DND-41 (cell line): ENCODE data around the gene SUN1.
"Not testable (repeated sequence)": the region's sequence is repeated elsewhere in the genome, so short reads cannot be mapped to it uniquely, and the experiment has no call there.

Experiments
- ATAC-seq: fragments of 200-7000 bp; cut with Tn5 transposase; 3 replicates; pipeline ENCODE4 v1.9.1; 2021; ENCODE audit warnings: low read depth; ENCODE audit not compliant: insufficient read depth
- DNase-seq: peaks from one replicate; pipeline ENCODE4 v3.0.0-alpha.2; 2020
- H2AFZ ChIP-seq: 2 replicates; pipeline ENCODE4 v1.6.0; 2012; ENCODE audit warnings: low read depth, low read length
- H3K27ac ChIP-seq: 2 replicates; pipeline ENCODE4 v1.5.1; 2012; ENCODE audit warnings: low read length, inconsistent platforms
- H3K27me3 ChIP-seq: fragments of 200-600 bp; sonication (generic); 2 replicates; pipeline ENCODE4 v1.6.0; 2012; ENCODE audit warnings: low read length, mild to moderate bottlenecking, inconsistent platforms; ENCODE audit not compliant: insufficient read depth, poor library complexity
- H3K36me3 ChIP-seq: 2 replicates; pipeline ENCODE4 v1.5.1; 2012; ENCODE audit warnings: low read length, inconsistent platforms; ENCODE audit not compliant: insufficient read depth
- H3K4me1 ChIP-seq: 2 replicates; pipeline ENCODE4 v1.5.1; 2012; ENCODE audit warnings: mild to moderate bottlenecking, low read length; ENCODE audit not compliant: insufficient read depth
- H3K4me2 ChIP-seq: 2 replicates; pipeline ENCODE4 v1.6.0; 2012; ENCODE audit warnings: mild to moderate bottlenecking, moderate library complexity, low read length, inconsistent platforms; ENCODE audit not compliant: insufficient read depth
- H3K4me3 ChIP-seq, 2 experiments: fragments of 200-600 bp in 1 of 2; shearing (Covaris generic) in 1 of 2; 2 replicates each; pipeline ENCODE4 v1.5.1; 2012 to 2016; ENCODE audit warnings: inconsistent platforms in 2 of 2, low read length in 2 of 2, mild to moderate bottlenecking in 2 of 2, low read depth in 1 of 2, moderate library complexity in 1 of 2
- H3K79me2 ChIP-seq: 2 replicates; pipeline ENCODE4 v1.6.0; 2012; ENCODE audit warnings: low read length, inconsistent platforms; ENCODE audit not compliant: insufficient read depth
- H3K9ac ChIP-seq: 2 replicates; pipeline ENCODE4 v1.6.0; 2012; ENCODE audit warnings: low read depth, mild to moderate bottlenecking, inconsistent platforms, low read length, moderate library complexity
- H3K9me3 ChIP-seq: 2 replicates; pipeline ENCODE4 v1.5.1; 2012; ENCODE audit warnings: low read length, moderate library complexity, mild to moderate bottlenecking, inconsistent platforms; ENCODE audit not compliant: insufficient read depth, severe bottlenecking
- H4K20me1 ChIP-seq: 2 replicates; pipeline ENCODE4 v1.6.0; 2012; ENCODE audit warnings: low read length; ENCODE audit not compliant: insufficient read depth
- EZH2 ChIP-seq: IDR thresholded peaks from 3 replicates; pipeline ENCODE4 v1.6.1; 2012; ENCODE audit warnings: borderline replicate concordance, low read depth, mild to moderate bottlenecking, moderate library complexity, low read length, inconsistent platforms; ENCODE audit not compliant: severe bottlenecking
- TF ChIP-seq, protein P1 (sequence below): IDR thresholded peaks from 2 replicates; pipeline ENCODE4 v1.5.1; 2012; ENCODE audit warnings: borderline replicate concordance, low read length, moderate library complexity, mild to moderate bottlenecking; ENCODE audit not compliant: poor library complexity, severe bottlenecking; ENCODE audit errors: extremely low read depth

SUN1 gene

DNA sequence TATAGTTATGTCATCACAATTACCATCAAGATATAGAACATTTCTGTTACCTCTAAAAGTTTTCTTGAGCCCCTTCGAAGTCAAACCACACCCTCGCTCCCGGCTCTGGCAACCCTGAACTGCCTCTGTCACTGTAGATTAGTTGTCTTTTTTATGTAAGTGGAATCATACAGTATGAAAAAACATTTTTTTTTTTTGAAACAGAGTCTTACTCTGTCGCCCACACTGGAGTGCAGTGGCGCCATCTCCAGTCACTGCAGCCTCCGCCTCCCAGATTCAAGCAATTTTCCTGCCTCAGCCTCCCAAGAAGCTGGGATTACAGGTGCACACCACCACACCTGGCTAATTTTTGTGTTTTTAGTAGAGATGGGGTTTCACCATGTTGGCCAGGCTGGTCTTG is 30.9 kb upstream of the SUN1 start:
- not testable (repeated sequence) for H3K9ac ChIP-seq, H3K4me3 ChIP-seq, H4K20me1 ChIP-seq, H3K79me2 ChIP-seq, H3K36me3 ChIP-seq, DNase-seq, H3K4me1 ChIP-seq, H2AFZ ChIP-seq, H3K9me3 ChIP-seq, H3K4me2 ChIP-seq, H3K27me3 ChIP-seq, ATAC-seq, H3K27ac ChIP-seq
- TF ChIP-seq, protein P1, sequence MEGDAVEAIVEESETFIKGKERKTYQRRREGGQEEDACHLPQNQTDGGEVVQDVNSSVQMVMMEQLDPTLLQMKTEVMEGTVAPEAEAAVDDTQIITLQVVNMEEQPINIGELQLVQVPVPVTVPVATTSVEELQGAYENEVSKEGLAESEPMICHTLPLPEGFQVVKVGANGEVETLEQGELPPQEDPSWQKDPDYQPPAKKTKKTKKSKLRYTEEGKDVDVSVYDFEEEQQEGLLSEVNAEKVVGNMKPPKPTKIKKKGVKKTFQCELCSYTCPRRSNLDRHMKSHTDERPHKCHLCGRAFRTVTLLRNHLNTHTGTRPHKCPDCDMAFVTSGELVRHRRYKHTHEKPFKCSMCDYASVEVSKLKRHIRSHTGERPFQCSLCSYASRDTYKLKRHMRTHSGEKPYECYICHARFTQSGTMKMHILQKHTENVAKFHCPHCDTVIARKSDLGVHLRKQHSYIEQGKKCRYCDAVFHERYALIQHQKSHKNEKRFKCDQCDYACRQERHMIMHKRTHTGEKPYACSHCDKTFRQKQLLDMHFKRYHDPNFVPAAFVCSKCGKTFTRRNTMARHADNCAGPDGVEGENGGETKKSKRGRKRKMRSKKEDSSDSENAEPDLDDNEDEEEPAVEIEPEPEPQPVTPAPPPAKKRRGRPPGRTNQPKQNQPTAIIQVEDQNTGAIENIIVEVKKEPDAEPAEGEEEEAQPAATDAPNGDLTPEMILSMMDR: peak; percentile 15

DNA sequence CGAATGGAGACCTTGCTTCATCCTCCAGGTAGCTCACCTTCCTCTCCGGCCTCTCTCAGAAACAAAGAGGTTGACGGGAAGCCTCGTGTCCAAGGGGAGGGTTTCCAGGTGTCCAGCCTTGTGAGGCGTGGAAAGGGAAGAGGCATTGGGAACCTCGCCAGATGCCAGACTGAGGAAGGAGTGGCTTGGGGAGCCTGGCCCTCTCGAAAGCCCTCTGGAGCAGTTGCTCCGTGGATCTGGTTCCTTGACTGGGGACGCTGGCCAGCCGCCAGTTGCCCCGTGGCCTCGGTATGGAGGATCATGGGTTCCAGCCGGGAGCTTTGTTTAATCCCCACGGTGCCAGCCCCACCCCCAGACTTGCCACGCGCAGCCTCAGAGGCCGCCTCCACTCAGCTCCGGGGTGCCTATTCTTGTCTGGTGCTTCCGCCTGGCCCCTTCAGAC is 30.3 kb upstream of the SUN1 start:
- ATAC-seq (no peak), DNase-seq (no peak)
- no peak overlapping the region for H3K4me3 ChIP-seq

DNA sequence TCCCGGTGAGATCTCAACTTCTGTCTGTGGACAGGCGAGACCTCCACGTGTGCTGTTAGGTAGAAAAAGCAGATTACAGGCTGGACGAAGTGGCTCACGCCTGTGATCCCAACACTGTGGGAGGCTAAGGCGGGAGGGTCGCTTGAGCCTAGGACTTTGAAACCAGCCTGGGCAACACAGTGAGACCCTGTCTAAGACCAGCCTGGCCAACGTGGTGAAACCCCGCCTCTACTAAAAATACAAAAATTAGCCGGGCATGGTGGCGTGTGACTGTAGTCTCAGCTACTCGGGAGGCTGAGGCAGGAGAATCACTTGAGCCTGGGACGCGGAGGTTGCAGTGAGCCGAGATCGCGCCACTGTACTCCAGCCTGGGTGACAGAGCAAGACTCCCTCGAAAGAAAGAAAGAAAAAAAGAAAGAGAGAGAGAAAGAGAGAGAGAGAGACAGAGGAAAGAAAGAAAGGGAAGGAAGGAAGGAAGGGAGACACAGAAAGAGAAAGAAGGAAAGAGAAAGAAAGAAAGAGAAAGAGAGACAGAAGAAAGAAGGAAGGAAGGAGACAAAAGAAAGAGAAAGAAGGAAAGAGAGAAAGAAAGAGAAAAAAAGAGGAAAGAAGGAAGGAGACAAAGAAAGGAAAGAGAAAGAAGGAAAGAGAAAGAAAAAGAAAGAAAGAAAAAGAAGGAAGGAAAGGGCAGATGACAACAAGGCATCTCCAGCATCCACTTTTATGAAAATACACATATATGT is 29.6 kb upstream of the SUN1 start:
- Histone ChIP-seq H2AFZ (no peak overlapping the region), H3K27ac (no peak overlapping the region), H3K9me3 (no peaks in the 10 kb centered on the region), H3K4me3 (no peak overlapping the region), H3K4me1 (no peaks in the 10 kb centered on the region), H3K27me3 (no peaks in the 10 kb centered on the region), H4K20me1 (no peaks in the 10 kb centered on the region), H3K4me2 (no peak overlapping the region), H3K9ac (no peak overlapping the region), H3K36me3 (no peaks in the 10 kb centered on the region), H3K79me2 (no peaks in the 10 kb centered on the region)
- TF ChIP-seq, protein P1: no peak
- no peak for TF ChIP-seq EZH2
- DNase-seq (no peak), ATAC-seq (no peak)

More for the DNA sequence above, 30.3 kb upstream of the SUN1 start:
- TF ChIP-seq, protein P1: no peak
- peaks cover 1% of the 10 kb centered on the region; the same call in 1 of the 2 replicates for H3K4me1 ChIP-seq
- H3K9ac ChIP-seq: no peak overlapping the region
- H4K20me1 ChIP-seq: no peaks in the 10 kb centered on the region
- no peak overlapping the region for H3K27ac ChIP-seq
- no peaks in the 10 kb centered on the region for H3K79me2 ChIP-seq
- no peak overlapping the region for H3K4me2 ChIP-seq
- H3K36me3 ChIP-seq: no peaks in the 10 kb centered on the region
- H3K9me3 ChIP-seq: no peaks in the 10 kb centered on the region
- no peaks in the 10 kb centered on the region for H3K27me3 ChIP-seq
- H2AFZ ChIP-seq: no peak overlapping the region

DNA sequence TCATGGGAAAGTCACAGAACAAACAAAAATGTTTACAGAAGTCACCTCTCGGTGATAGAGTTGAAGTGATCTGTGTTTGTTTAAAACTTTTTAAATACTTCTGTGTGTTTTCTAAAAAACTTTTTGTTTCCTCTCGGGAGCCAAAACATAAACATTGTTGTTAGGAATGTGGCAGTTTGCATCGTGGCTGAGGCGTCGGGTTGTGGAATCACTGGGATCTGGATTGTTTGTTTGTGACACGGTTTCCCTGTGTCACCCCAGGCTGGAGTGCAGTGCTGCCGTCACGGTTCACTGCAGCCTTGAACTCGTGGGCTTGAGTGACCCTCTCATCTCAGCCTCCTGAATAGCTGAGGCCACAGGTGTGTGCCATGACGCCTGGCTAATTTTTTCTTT is 29.0 kb upstream of the SUN1 start:
- ATAC-seq (no peak), DNase-seq (no peak)
- H3K4me3 ChIP-seq: no peak overlapping the region
- H3K9ac ChIP-seq: no peak overlapping the region
- no peaks in the 10 kb centered on the region for H3K4me1 ChIP-seq
- no peaks in the 10 kb centered on the region for H4K20me1 ChIP-seq
- no peaks in the 10 kb centered on the region for H3K27me3 ChIP-seq
- no peak overlapping the region for H3K4me2 ChIP-seq
- H3K36me3 ChIP-seq: no peaks in the 10 kb centered on the region
- H3K79me2 ChIP-seq: no peaks in the 10 kb centered on the region
- no peak overlapping the region for H2AFZ ChIP-seq
- no peak for TF ChIP-seq EZH2
- TF ChIP-seq, protein P1: no peak
- no peaks in the 10 kb centered on the region for H3K9me3 ChIP-seq
- no peak overlapping the region for H3K27ac ChIP-seq

DNA sequence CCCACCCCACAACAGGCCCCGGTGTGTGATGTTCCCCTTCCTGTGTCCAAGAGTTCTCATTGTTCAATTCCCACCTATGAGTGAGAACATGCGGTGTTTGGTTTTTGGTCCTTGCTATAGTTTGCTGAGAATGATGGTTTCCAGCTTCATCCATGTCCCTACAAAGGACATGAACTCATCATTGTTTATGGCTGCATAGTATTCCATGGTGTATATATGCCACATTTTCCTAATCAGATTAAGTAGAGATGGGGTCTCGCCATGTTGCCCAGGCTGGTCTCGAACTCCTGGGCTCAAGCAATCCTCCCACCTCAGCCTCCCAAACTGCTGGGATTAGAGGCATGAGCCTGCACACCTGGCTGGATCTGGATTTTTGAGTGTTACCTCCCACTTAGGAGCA is 28.5 kb upstream of the SUN1 start:
- not testable (repeated sequence) for H3K9me3 ChIP-seq, H3K27ac ChIP-seq, H3K79me2 ChIP-seq, H2AFZ ChIP-seq, H3K36me3 ChIP-seq, H3K9ac ChIP-seq, H3K4me3 ChIP-seq, H4K20me1 ChIP-seq, H3K4me2 ChIP-seq, DNase-seq, H3K4me1 ChIP-seq, H3K27me3 ChIP-seq, ATAC-seq
